Measurements from ENCODE around the gene LRRC73. TPM values are rescaled to one million over a fixed set of nuclear protein-coding genes. Genes with fewer than 3 reads are reported as not detected.

LRRC73 gene
- total and polyA plus RNA-seq, 4 donors: 0.08 to 0.99 (median 0.10) TPM; not detected in 1

GRCh38 chr6:43506171-43506570, 4.0 kb downstream of the LRRC73 start:
- Histone ChIP-seq H3K27me3 (ENCODE audit: control insufficient read depth in 4 of 4, insufficient read depth in 4 of 4, low read length in 3 of 4) (peaks cover 0 to 3% (median 0%) of the 10 kb centered on the region in 4 donors), H3K36me3 (ENCODE audit: control insufficient read depth in 4 of 4, insufficient read depth in 3 of 4, low read depth in 1 of 4, low read length in 3 of 4) (peaks cover 5 to 37% (median 24%) of the 10 kb centered on the region in 4 donors), H3K9ac (ENCODE audit: low read depth in 1 of 2, low read length in 2 of 2) (no peak overlapping the region), H3K27ac (ENCODE audit: low read depth in 1 of 2, low read length in 2 of 2) (no peak overlapping the region), H3K9me3 (ENCODE audit: control insufficient read depth in 4 of 4, low read length in 3 of 4) (no peaks in the 10 kb centered on the region), H3K4me3 (ENCODE audit: low read depth in 1 of 3, low read length in 3 of 3) (no peak overlapping the region), H3K4me1 (ENCODE audit: control insufficient read depth in 4 of 4, insufficient read depth in 4 of 4, low read length in 3 of 4) (peaks cover 5 to 11% (median 7%) of the 10 kb centered on the region in 4 donors)
- 89% methylated on average over 3 of the region's 3 CpGs for WGBS
- TF ChIP-seq HNF4A (conservative IDR thresholded peaks at IDR 0.05) (no peak), SP1 (IDR thresholded peaks at IDR 0.05) (no peak)
- DNase-seq (ENCODE audit: low spot score): no peak

- H3K4me1 ChIP-seq (ENCODE audit: control insufficient read depth in 4 of 4, insufficient read depth in 4 of 4, low read length in 3 of 4): peaks cover 4 to 10% (median 7%) of the 10 kb centered on the region in 4 donors
- no peaks in the 10 kb centered on the region for H3K9me3 ChIP-seq (ENCODE audit: control insufficient read depth in 4 of 4, low read length in 3 of 4)
- peaks cover 6 to 41% (median 27%) of the 10 kb centered on the region in 4 donors for H3K36me3 ChIP-seq (ENCODE audit: control insufficient read depth in 4 of 4, insufficient read depth in 3 of 4, low read depth in 1 of 4, low read length in 3 of 4)
- H3K9ac ChIP-seq (ENCODE audit: low read depth in 1 of 2, low read length in 2 of 2): no peak overlapping the region
- 75% methylated on average over 6 of the region's 6 CpGs for WGBS
- peaks cover 0 to 3% (median 0%) of the 10 kb centered on the region in 4 donors for H3K27me3 ChIP-seq (ENCODE audit: control insufficient read depth in 4 of 4, insufficient read depth in 4 of 4, low read length in 3 of 4)
- no peak overlapping the region for H3K27ac ChIP-seq (ENCODE audit: low read depth in 1 of 2, low read length in 2 of 2)
- TF ChIP-seq CTCF (IDR thresholded peaks at IDR 0.05; ENCODE audit: low read depth, low read length, missing input control): no peak
- no peak for TF ChIP-seq HNF4G (IDR thresholded peaks at IDR 0.05)
- no peak for TF ChIP-seq RXRA (IDR thresholded peaks at IDR 0.05)
- no peak for TF ChIP-seq EGR1 (IDR thresholded peaks at IDR 0.05; ENCODE audit: low read depth in 2 of 2)
- no peak for TF ChIP-seq RAD21 (IDR thresholded peaks at IDR 0.05)
- no peak for TF ChIP-seq NR2F2 (IDR thresholded peaks at IDR 0.05)
- no peak for TF ChIP-seq SP1 (IDR thresholded peaks at IDR 0.05)
- TF ChIP-seq FOXA1 (IDR thresholded peaks at IDR 0.05): no peak
- TF ChIP-seq FOXA2 (IDR thresholded peaks at IDR 0.05): no peak
- no peak for TF ChIP-seq MAX (IDR thresholded peaks at IDR 0.05)
- TF ChIP-seq REST (IDR thresholded peaks at IDR 0.05): no peak
- TF ChIP-seq ZBTB33 (IDR thresholded peaks at IDR 0.05): no peak
- TF ChIP-seq TAF1 (conservative IDR thresholded peaks at IDR 0.05): no peak
- no peak for TF ChIP-seq YY1 (IDR thresholded peaks at IDR 0.05)
- no peak for TF ChIP-seq HNF4A (conservative IDR thresholded peaks at IDR 0.05)
- no peak overlapping the region for H3K4me3 ChIP-seq (ENCODE audit: low read depth in 1 of 3, low read length in 3 of 3)
- DNase-seq (ENCODE audit: low spot score): no peak
Measured at GRCh38 chr6:43505718-43506117, 4.4 kb downstream of the LRRC73 start.

Data from liver (tissue), 9 donors.